Stimulated activated memory B cell treated with anti-CD40 and anti-IgM and Interleukin-4, amounts not matched to agents 10 μg/mL and 1 μg/mL and 100 μg/mL, for 72 hours (primary cell): ENCODE measurements around the gene TAF1A.

ENCODE experiments used
- ATAC-seq: fragments of 150-1000 bp; cut with Tn5 transposase; 2 replicates; pipeline ENCODE4 v1.10.0; 2021
- H3K27ac Mint-ChIP-seq: one replicate; pipeline ENCODE4 v1.8.0; 2022; ENCODE audit warnings: mild to moderate bottlenecking, mixed read lengths
- H3K27me3 Mint-ChIP-seq: one replicate; pipeline ENCODE4 v1.8.0; 2022; ENCODE audit warnings: mixed read lengths
- H3K36me3 Mint-ChIP-seq: one replicate; pipeline ENCODE4 v1.8.0; 2022; ENCODE audit warnings: mixed read lengths
- H3K4me1 Mint-ChIP-seq: one replicate; pipeline ENCODE4 v1.8.0; 2022; ENCODE audit warnings: mixed read lengths
- H3K4me3 Mint-ChIP-seq: one replicate; pipeline ENCODE4 v1.8.0; 2022; ENCODE audit warnings: mild to moderate bottlenecking, moderate library complexity, mixed read lengths
- H3K9me3 Mint-ChIP-seq: one replicate; pipeline ENCODE4 v1.8.0; 2022; ENCODE audit warnings: mixed read lengths

The TAF1A gene

GRCh38 chr1:222529916-222530315, 59.8 kb downstream of the TAF1A start:
- H3K4me3 Mint-ChIP-seq, result no peak overlapping the region

GRCh38 chr1:222529181-222529580, 60.6 kb downstream of the TAF1A start:
- Mint-ChIP-seq H3K4me1 (no peaks in the 10 kb centered on the region), H3K27me3 (peaks cover 26% of the 10 kb centered on the region), H3K27ac (no peak overlapping the region), H3K4me3 (no peak overlapping the region), H3K36me3 (peaks cover 8% of the 10 kb centered on the region), H3K9me3 (peaks cover 4% of the 10 kb centered on the region)
- no peak for ATAC-seq

More at GRCh38 chr1:222529916-222530315, 59.8 kb downstream of the TAF1A start:
- Mint-ChIP-seq H3K27me3 (peaks cover 18% of the 10 kb centered on the region), H3K27ac (no peak overlapping the region), H3K36me3 (peaks cover 8% of the 10 kb centered on the region), H3K9me3 (peaks cover 4% of the 10 kb centered on the region), H3K4me1 (no peaks in the 10 kb centered on the region)
- no peak for ATAC-seq

- no peak overlapping the region for H3K27ac Mint-ChIP-seq
- peaks cover 28% of the 10 kb centered on the region for H3K27me3 Mint-ChIP-seq
- H3K4me1 Mint-ChIP-seq, result no peaks in the 10 kb centered on the region
- no peak for ATAC-seq
- H3K9me3 Mint-ChIP-seq, result peaks cover 4% of the 10 kb centered on the region
- peaks cover 8% of the 10 kb centered on the region for H3K36me3 Mint-ChIP-seq
- no peak overlapping the region for H3K4me3 Mint-ChIP-seq
These were observed 63.8 kb downstream of the TAF1A start for GRCh38 chr1:222525951-222526350.

GRCh38 chr1:222523852-222524251, 65.9 kb downstream of the TAF1A start:
- H3K36me3 Mint-ChIP-seq, result peaks cover 8% of the 10 kb centered on the region
- H3K9me3 Mint-ChIP-seq, result peaks cover 4% of the 10 kb centered on the region

GRCh38 chr1:222522105-222522915, 67.4 kb downstream of the TAF1A start:
- Mint-ChIP-seq H3K4me3 (no peak overlapping the region), H3K27ac (no peak overlapping the region), H3K27me3 (peaks cover 22% of the 10 kb centered on the region), H3K4me1 (no peaks in the 10 kb centered on the region), H3K9me3 (peaks cover 1% of the 10 kb centered on the region), H3K36me3 (peaks cover 2% of the 10 kb centered on the region)
- no peak for ATAC-seq

More at GRCh38 chr1:222523852-222524251, 65.9 kb downstream of the TAF1A start:
- no peak overlapping the region for H3K4me3 Mint-ChIP-seq
- no peak overlapping the region for H3K27ac Mint-ChIP-seq
- ATAC-seq, result no peak
- no peaks in the 10 kb centered on the region for H3K4me1 Mint-ChIP-seq
- H3K27me3 Mint-ChIP-seq, result peaks cover 28% of the 10 kb centered on the region

- no peak for ATAC-seq
- Mint-ChIP-seq H3K27ac (no peak overlapping the region), H3K4me3 (no peak overlapping the region), H3K36me3 (no peaks in the 10 kb centered on the region), H3K9me3 (no peaks in the 10 kb centered on the region), H3K4me1 (no peaks in the 10 kb centered on the region), H3K27me3 (peaks cover 18% of the 10 kb centered on the region)
These were observed 68.2 kb downstream of the TAF1A start for GRCh38 chr1:222521299-222522104.
